ENCODE measurements around the gene AP2A2. TPM values are rescaled to one million over a fixed set of nuclear protein-coding genes. Genes with fewer than 3 reads are reported as not detected.

AP2A2 gene
- total RNA-seq, 4 donors from 2014 or later, result 79.2 to 115 (median 110) TPM

GRCh38 chr11:999009-999408, 73.3 kb downstream of the AP2A2 start:
- TF ChIP-seq CTCF (IDR thresholded peaks at IDR 0.05; ENCODE audit: low read depth), result no peak

- no peak for TF ChIP-seq CTCF (IDR thresholded peaks at IDR 0.05; ENCODE audit: low read depth)
Measured at GRCh38 chr11:1000357-1001278, 74.9 kb downstream of the AP2A2 start.

- TF ChIP-seq CTCF (IDR thresholded peaks at IDR 0.05; ENCODE audit: low read depth), result no peak
Measured at GRCh38 chr11:1001617-1002405, 76.1 kb downstream of the AP2A2 start.

- no peak for TF ChIP-seq CTCF (IDR thresholded peaks at IDR 0.05; ENCODE audit: low read depth)
Measured at GRCh38 chr11:1002406-1002984, 76.8 kb downstream of the AP2A2 start.

- no peak for TF ChIP-seq CTCF (IDR thresholded peaks at IDR 0.05; ENCODE audit: low read depth)
Measured at GRCh38 chr11:1003159-1003558, 77.5 kb downstream of the AP2A2 start.

- no peak for TF ChIP-seq CTCF (IDR thresholded peaks at IDR 0.05; ENCODE audit: low read depth)
Measured at GRCh38 chr11:1005928-1006327, 80.3 kb downstream of the AP2A2 start.

- TF ChIP-seq CTCF (IDR thresholded peaks at IDR 0.05; ENCODE audit: low read depth), result no peak
Measured at GRCh38 chr11:1006762-1007161, 81.1 kb downstream of the AP2A2 start.
